NCI-H2107 treated with DMSO at 0.1 percent for 48 hours (cell line): ENCODE results near the gene PARD3.

Experiments
- DNase-seq: peaks from one replicate; lab custom pipeline; 2025; ENCODE audit not compliant: unreplicated experiment; lab: John Stamatoyannopoulos, UW

PARD3 gene

DNA sequence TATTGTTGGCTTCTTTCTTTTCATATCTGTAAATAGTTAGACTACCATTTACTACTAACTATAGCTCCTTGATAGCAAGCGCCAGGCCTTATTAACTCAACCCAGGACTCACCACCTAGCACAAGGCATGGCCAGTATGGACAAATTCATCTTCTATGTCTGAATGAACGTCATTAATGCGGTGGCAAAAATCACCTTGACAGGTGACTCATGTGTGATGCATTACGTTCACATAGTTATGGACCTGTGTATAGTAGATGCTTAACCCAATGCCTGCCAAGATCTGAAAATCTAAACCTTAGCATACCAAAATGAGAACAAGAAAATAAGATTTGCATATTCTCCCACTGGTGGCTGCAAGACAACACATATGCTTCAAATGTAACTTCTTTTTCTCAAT is 300.8 kb downstream of the PARD3 start:
- DNase-seq = no peak

DNA sequence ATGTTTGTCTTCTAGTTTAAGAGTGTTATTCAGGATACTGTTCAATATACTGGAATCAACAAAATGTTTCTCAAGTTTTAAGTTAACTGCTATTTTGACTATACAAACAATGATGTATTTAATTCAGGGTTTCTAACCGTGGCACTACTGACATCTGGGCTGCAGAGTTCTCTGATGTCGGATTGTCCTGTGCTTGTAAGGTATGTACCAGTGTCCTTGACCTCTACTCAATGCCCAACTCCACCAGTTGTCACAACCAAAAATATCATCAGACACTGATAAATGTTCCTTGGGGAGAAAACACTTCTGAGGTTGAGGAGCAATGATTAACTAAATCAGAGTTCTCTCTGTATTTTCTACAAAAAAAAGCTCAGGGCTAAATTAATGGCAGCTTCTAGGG is 301.5 kb downstream of the PARD3 start:
- DNase-seq = no peak

DNA sequence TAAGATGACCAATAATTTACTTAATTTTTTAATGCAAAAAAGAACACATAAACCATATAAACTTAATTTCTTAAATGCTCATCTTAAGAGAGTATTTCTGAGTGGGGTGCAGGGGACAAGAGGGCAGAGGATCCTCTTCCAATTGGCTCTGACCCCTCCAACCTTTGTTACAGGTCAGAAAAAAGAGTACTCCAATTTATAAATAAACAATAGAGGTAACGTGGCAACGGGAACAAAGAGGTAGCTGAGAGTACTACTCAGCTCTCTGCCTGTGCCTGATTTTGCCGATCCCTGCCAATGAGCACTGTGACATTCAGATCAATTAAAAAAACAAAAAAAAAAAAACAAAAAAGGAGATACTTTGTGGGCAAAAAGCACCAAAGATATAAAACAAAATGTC is 307.9 kb downstream of the PARD3 start:
- peak; percentile 22 for DNase-seq

DNA sequence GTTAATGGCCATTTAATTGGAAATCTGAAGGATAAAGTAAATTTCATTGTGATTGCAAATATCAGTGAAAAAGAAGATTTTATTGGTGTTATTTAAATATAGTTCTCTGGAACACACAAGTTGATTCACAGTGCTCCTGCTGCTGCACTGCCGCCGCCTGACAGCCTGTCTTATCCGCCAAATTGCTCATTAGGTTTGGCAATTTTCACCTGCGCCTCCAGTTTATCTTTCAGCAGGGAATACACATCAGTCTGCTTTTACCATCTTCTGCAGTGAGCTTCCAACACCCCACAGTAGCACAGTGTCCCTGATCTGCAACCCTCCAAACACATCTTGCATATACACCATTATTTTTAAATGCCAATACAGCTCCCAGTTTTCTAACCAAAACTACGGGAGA is 308.3 kb downstream of the PARD3 start:
- no peak for DNase-seq

DNA sequence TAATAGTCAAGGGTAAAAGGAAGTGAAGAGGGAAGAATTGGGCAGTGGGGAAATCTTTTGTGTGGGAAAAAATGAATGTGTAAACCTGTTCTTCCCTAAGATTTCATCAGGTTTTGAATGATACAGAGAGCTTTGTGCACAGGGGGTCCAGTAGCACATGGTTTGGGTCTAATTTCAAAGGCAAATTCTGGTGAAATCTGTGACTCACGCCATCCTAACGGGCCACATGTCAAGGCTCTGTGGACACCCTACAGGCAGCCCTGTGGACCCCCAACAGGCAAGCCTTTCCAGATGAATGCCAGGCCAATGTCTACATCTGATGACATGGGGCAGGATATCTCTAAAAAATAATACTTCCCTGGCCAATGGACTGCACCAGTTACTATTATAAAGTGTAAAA is 309.8 kb downstream of the PARD3 start:
- no peak for DNase-seq

DNA sequence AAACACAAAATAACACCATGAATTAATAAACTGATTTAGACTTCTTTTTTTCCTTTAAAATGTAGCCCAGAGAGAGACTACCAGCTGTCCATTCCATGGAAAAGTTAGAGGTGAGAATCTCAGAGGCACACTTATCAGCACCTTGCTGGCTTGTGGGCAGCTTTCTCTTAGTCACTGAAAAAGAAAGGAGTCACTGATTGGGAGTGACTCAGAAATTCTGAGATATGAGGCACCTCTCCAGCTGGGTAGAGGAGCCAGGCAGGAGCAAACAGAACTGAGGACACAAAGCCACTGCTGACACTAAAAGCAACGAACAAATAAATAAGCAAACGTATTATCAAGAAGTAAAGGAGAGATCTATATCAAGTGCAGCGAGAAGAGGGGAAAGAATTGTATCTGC is 310.6 kb downstream of the PARD3 start:
- no peak for DNase-seq

DNA sequence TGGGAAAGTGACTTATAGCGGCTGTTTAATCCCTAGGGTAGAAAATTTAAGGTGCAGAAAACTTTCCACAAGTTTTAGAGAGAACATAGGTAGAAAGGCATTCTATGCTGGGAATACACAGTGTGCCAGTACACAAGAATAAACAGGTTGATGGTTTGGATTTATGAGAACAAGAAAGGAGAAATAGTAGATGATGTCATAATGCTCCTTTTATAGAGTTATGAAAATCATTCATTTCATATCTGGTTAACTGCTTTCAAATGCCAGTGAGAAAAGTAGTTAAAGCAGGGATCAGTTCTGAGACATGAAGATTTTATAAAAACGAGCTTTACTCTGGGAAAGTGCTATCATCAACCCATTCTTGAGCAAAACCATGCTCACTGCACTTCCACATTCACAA is 311.4 kb downstream of the PARD3 start:
- DNase-seq = no peak

DNA sequence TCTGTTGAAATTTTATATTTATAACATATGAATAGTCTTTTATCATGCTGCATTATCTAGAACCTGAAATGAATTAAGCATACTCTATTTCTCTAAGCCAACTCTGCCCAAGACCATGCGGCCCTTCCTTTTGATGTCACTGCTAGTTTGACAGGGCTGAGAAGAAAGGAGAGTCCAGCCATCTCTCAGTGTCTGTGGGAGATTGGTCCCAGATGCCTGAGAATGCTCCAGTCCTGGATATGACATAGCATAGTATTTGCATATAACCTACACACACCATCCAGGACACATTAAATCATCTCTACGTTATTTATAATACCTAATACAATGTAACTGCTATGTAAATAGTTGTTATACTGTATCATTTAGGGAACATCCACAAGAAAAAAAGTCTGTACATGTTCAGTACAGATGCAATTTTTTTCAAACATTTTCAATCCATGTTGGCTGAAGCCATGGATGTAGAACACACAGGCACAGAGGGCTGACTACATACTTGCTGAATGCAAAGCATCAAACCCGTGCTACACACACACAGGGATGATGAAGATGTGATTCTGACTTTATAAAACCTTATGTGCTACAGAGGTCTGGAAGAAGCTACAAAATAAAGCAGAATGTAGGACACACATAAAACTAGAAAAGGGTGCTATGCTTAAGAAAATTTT is 315.4 kb downstream of the PARD3 start:
- no peak for DNase-seq

DNA sequence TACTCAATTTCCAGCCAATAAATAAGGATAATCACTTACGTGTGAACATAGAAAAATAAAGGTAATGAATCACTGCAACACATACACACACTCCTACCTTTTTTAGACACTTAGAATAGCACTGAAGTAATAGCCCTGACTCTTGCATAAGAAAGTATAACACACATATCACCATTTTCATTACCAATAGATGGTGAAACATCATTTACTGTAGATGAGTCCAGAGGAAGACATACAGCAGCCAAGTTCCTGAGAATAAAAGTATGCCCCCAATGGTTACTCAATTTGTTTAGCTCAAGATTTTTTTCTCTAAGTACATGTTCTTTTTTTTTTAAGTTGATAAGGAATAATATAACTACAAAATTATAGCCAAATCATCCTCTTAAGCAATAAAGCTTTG is 316.3 kb downstream of the PARD3 start:
- no peak for DNase-seq

DNA sequence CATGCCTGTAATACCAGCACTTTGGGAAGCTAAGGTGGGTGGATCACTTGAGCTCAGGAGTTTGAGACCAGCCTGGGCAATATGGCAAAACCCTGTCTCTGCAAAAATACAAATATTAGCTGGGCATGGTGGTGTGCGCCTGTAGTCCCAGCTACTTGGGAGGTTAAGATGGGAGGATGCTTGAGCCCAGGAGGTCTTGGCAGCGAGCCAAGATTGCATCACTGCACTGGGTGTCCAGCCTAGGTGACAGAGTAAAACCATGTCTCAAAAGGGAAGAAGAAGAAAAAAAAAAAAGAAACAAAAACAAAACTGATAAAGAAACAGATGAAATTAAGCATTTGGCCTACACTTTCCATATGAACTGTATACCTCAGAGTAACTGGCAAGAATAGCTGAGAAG is 319.2 kb downstream of the PARD3 start:
- DNase-seq = no peak

DNA sequence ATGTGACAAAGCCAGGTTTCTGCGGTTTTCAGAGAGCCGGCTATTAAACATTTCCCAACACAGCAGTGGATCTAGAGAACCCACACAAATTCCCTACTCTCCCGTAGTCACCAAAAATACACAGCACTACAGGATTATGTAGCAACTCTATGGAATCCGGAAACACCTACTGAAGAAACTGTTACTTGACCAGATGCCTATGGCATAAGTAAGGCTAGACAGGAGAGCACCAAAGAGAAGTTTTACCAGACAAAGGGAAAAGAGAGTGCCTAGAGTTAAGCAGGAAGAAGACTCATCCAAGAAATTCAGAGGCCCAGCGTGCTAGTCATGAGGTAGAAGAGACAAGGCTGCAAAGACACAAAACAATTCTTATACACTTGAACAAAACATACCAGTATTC is 321.1 kb downstream of the PARD3 start:
- DNase-seq = no peak

DNA sequence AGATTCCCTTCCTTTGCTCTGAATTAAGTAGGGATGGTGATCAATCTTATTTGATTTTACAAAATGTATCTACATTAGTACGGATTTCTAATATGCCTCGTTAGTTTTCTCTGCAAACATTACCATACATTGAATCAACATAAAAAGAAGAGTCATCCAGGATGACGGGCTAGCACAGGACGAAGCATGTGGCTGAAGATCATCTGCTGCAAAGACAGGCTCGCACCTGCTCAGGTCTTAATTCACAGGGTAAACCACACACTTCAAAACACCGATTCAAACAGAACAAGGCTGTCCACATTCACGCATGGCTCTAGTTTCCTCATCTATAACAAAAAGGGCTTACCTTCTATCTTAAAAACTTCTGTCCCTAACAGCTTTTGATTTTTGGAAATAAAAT is 323.0 kb downstream of the PARD3 start:
- peak; percentile 78 for DNase-seq

DNA sequence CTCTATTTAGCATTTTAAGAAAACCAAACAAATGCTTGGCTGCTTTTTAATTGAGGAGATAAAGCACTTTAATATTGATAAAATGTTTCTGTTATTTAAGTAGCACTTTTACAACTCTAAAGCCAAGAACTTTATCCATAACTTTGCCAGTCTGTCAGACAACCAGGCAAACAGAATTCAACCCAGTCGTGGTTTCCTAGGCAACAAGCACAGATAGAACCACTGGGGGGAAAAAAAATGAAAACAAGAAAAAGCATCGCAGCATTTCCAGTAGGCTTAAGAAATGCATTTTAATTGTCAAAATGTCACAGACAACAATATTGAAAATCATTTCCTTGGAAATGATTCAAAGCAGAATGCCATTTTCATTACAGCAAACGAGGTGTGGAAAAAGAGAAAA is 323.4 kb downstream of the PARD3 start:
- no peak for DNase-seq

DNA sequence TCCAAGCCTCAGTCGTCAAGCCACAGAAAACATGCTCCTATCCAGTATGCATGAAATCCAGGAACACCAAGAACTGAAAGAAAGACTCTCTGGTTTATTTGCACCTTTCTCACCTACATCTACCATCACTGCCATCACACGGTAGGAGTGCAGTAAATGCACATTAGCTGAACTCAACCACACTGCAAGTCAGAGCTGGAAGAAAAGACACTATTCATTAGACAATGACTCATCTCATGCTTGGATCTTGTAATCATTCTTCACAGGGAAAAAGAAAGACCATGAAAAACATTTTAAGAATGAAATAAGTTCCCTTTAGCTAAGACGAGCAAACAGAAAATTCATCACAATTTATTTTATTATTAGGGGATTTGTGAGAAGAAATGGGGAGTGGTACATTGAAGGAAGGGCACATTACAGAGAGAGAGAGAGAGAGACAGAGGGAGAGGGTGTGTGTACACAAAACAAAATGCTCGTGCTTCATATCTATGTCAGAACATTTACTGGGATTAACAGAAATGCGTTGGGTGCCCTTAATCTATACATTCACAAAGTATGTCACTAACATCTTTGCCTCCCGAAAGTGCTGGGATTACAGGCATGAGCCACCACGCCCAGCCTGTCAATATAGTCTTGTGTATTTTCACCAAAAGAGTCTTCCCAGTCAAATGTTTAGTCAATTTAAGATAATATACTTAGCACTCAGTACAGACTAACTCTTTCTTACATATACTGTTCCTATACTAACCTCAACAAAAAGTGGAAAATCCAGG is 324.9 kb downstream of the PARD3 start:
- DNase-seq = no peak

DNA sequence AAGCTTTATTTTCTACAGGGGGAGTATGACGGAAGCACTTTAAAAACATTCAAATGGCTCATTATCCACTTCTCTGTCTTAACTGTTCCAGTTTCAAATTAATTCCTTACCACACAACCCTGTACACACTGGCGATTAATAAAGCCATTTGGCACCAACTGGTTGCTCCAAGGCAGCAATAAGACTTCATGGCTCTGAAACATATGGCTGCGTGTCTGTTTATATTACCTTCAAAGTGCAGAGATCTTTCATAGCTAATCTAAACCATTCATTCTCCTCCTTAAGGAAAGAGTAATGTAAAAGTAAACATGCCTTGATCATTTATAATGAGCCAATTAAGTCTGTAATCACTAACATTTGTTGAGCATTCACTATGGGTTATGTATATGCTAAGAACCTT is 325.7 kb downstream of the PARD3 start:
- no peak for DNase-seq

DNA sequence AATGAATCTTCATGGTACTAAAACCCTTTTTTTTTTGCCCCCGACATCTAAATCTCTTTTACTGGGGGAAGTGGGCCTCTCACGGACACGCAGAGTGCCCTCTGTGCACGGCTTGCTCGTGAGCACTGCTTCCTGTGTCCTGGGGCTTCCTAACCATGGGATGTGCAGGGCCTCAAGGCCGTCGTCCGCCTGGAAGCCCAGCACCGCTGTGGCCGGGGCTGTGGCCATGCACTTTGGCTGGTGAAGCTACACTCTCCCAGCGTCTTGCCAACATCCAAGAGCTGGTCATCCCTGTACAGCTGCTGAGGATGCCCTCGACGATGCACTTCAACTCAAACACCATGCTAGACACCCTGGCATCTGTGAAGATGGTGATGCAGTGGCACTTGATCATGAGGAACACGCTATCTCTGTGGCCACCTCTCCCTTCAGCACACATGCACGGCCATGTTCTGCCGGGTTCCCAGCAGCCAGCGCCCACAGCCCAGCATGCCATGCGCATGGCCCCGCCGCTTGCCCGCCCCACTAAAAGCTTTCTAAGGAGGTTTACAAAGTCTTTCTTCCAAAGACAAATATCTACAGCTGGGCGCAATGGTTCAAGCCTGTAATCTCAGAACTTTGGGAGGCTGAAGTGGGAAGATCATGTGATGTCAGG is 326.5 kb downstream of the PARD3 start:
- DNase-seq = no peak

DNA sequence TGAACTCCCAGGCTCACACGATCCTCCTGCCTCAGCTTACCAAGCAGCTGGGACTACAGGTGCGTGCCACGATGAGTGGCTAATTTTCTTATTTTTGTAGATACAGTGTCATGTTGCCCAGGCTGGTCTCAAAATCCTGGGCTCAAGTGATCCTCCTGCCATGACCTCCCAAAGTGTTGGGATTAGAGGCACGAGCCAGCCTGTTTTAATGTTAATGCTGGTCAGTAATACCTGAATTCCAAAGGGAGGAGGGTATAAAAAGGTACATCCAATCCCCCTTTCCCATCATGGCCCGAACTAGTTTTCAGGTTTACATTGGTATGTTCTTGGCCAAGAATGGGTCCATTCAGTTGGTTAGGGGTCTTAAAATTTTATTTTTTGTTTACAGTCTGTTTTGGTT is 329.1 kb downstream of the PARD3 start:
- DNase-seq = no peak

DNA sequence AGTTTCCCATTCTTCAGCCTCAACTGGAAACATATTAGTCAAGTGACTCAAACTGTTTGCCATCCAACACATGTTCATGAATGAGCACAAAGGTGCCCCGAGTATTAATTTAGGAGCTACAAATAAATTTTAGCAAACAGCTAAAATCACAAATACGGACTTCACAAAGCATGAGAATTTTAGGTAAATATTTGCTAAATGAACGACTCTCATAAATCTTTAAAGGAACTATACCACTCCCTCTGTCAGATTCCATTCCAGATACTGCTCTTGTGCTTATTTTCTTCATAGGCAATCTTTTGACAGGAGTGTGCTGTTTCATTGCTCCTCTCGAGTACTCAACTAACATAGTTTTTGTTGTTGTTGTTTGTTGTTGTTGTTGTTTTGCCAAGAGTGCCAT is 330.9 kb downstream of the PARD3 start:
- DNase-seq = no peak

DNA sequence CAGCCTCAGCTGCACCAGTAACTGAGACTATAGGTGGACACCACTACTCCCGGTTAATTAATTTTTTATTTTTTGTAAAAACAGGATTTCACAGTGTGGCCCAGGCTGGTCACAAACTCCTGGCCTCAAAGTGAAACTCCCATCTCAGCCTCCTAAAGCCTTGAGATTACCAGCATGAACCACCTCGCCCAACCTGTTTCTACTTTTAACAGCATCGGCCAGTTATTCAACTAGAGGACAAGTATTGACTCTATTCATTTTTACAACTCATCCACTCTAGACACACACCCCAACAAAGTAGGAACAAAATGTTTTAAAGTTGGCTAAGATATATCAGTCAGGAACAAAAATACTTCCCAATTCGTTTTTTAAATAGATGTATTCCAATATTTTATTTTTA is 334.8 kb downstream of the PARD3 start:
- no peak for DNase-seq

DNA sequence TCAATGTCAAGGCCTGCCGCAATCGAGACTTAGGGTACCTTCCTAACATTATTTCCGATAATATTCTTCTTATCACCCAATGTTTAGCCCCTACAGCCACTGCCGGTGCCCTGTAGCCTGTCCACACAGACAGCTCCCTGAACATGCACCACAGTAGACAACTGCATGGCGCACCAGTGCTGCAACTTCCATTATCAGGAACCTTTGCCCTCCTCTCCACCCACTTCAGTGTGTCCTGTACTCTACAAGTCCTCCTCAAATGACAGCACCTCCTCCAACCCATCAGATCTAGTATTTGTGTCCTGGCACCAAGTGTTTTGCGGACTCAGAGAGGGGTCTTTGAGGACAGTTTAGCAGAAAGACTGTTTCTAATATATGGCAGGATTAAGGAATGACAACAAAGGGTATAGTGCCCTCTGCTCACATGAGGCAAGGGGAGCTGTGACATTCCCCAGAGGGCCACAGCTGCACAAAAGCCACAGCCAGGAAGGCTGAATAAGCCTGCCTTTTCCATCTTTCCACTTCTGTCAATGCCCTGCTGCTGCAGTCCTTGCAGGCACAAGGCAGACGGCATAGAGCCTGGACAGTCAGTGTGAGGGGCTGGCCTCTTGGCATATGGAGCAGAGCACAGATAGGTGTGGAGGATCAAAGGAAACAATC is 335.4 kb downstream of the PARD3 start:
- no peak for DNase-seq

DNA sequence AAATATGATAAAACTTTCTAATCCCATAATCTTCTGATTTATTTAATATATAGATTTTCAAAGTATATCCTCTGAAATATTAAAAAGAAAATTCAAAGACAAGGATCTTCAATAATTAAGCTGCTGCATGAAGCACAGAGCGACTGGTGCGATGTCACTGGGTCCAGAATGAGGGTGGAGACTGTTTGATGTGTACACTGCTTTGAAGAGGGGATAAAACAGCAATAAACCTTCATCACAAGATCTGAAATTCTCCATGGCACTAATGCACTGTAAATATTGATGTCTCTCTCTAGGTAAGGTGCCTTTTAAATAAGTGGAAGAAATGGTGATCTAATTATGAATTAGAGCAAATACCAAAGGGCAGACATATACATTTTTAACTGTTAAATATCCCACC is 337.8 kb downstream of the PARD3 start:
- DNase-seq = no peak

DNA sequence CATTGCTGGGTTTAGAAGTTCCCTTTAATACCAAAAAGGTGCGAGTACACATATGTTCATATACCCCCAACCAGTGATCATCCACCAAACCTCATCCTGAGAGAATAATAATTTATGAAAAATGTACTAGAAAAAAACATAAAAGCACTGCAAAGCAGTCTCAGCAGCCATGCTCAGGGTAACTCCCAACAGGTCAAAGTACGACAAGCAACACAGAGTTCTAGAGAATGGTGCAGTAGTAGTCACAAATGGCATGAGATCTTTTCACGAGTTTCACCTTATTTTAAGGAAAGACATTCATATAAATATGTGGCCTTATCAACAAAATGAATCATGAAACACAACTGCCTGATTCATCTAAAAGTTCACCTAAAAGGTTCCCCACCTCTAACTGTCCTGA is 338.5 kb downstream of the PARD3 start:
- DNase-seq = no peak
